ENCODE measurements around the gene C9orf152.

GRCh38 chr9:110208031-110208430 lies at the start of gene C9orf152:
- no peak for TF ChIP-seq CTCF (IDR thresholded peaks at IDR 0.05; ENCODE audit: low read depth, low read length)
- TF ChIP-seq EZH2phosphoT487 (IDR thresholded peaks at IDR 0.05; ENCODE audit: low read depth), result no peak

Measured in OCI-LY3 (cell line).